ENCODE data around the gene CCR4. TPM values are rescaled to one million over a fixed set of nuclear protein-coding genes. Genes with fewer than 3 reads are reported as not detected.
"Not testable (repeated sequence)": the region's sequence is repeated elsewhere in the genome, so short reads cannot be mapped to it uniquely, and the experiment has no call there.

The CCR4 gene
- total and polyA plus RNA-seq, 4 donors: 0.42 to 0.54 TPM; not detected in 2

DNA sequence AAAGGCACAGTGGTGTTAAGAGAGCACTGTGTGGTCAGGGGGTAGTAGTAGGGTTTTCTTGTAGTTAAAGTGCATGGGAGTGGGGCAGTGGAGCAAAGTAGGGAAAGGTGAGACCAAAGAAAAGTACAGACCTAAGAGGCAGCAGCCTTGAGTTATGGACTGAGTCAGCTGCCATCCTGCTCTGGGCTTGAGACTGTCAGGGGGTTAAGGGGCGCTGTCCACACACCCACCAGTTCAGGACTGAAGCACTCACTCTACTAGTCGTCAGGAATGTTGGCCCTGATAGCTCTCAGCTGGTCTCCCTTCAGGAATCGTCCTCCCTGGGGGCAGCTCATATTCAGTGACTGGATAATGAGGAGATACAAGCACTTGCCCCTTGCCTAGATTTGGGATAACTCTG lies 7.9 kb downstream of the CCR4 start:
- intact Hi-C loops (cut with DNase I): no loop called here
- no peak for DNase-seq
- ATAC-seq (ENCODE audit: low FRiP score): no peak
- H3K27ac ChIP-seq (ENCODE audit: low read depth in 1 of 2, low read length in 2 of 2): no peak overlapping the region
- no peaks in the 10 kb centered on the region for H3K9me3 ChIP-seq (ENCODE audit: control insufficient read depth, low read length)
- H3K4me1 ChIP-seq (ENCODE audit: control insufficient read depth in 1 of 2, insufficient read depth in 2 of 2, low read length in 2 of 2): no peaks in the 10 kb centered on the region
- no peaks in the 10 kb centered on the region for H3K27me3 ChIP-seq (ENCODE audit: control insufficient read depth in 1 of 2, insufficient read depth in 2 of 2, low read length in 1 of 2)
- no peak overlapping the region for H3K4me3 ChIP-seq (ENCODE audit: low read length in 2 of 2)
- 34 to 43% methylated on average over 3 of the region's 3 CpGs for WGBS, 2 donors
- no peaks in the 10 kb centered on the region for H3K36me3 ChIP-seq (ENCODE audit: control insufficient read depth in 1 of 2, insufficient read depth in 2 of 2, low read length in 1 of 2)

DNA sequence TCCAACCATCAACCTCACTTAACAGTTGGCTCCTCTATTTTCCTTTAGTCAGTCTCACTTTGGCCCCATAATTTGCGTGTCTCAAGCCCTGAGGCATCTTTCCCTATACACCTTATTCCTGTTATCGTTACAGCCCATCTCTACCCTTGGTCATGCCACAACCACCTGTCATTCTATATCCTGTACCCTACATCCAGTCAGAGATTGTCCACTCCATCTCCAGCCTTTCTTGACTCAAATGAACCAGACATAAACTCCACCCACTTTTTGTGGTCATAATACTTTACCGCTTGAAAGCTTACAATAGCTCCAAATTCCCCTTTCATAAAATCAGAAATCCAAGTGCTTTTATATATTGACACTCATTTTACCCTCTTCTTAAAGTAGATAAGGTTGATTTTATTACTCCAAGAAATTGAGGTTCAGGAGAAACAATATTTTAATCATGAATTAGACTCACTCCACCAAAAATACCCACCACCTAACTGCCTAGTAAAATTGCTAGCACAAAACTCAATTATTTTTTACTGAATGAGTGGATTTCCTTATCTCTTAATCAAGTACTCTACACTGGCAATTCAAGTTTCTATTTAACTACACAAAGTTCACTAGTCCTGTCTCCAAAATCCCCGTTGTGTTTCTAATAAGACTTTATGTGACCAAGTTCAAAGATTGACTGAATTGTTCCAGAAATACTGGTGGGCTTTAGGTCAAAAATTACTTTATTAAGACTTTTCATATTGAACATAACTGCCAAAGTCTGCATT lies 9.1 kb downstream of the CCR4 start:
- Histone ChIP-seq H3K27me3 (ENCODE audit: control insufficient read depth in 1 of 2, insufficient read depth in 2 of 2, low read length in 1 of 2) (no peaks in the 10 kb centered on the region), H3K36me3 (ENCODE audit: control insufficient read depth in 1 of 2, insufficient read depth in 2 of 2, low read length in 1 of 2) (no peaks in the 10 kb centered on the region), H3K27ac (ENCODE audit: low read depth in 1 of 2, low read length in 2 of 2) (no peak overlapping the region), H3K4me1 (ENCODE audit: control insufficient read depth in 1 of 2, insufficient read depth in 2 of 2, low read length in 2 of 2) (no peaks in the 10 kb centered on the region), H3K9me3 (ENCODE audit: control insufficient read depth, low read length) (no peaks in the 10 kb centered on the region), H3K4me3 (ENCODE audit: low read length in 2 of 2) (no peak overlapping the region)
- no peak for DNase-seq
- ATAC-seq (ENCODE audit: low FRiP score): no peak
- intact Hi-C loops (cut with DNase I): no loop called here
- WGBS, 2 donors: 89% methylated on average over 4 of the region's 4 CpGs

DNA sequence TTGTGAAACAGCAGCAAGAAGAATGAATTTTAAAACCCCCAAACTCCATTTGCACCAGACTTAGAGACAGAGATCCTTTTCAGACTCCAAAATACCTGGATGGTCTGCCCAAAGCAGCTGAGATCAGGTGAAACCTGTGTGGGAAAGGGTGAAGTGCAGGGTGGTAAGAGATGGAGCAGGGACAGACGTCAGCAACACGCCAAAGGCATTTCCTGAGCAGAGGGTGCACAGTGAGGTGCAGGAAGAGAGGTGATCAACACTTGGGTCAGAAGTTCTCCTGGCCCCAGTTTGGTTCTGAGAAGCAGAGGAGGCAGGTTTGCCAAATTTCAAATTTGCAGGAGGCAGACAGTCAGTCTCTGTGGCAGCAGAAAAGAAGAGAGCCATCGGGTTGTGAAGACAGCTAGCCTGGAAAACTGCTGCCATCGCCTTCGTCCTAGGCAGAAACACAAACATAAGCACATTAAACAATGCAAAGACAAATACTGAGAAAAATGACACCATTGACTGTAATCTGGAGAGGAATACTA lies 9.8 kb downstream of the CCR4 start:
- intact Hi-C loops (cut with DNase I): no loop called here

DNA sequence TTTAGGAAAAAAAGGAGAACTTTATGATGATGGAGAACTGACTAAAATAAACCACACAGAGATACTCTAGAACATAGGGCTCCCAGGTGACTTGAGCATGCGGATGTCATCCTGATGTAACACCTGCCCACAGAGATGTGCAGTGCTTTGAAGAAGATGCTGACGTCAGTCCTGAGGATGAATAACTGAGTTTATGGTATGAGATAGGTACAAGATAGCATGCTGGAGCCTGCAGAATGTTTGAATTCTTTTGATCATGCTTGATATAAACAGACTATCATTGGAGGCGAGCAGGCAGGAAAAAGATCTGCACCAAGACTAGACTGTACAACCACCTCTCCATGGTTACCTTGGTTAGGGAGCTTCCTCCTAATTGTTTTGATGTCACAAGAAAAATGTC lies 12.4 kb downstream of the CCR4 start:
- 87 to 95% methylated on average over 3 of the region's 3 CpGs for WGBS, 2 donors
- no peak overlapping the region for H3K4me3 ChIP-seq (ENCODE audit: low read length in 2 of 2)
- ATAC-seq (ENCODE audit: low FRiP score) (no peak), DNase-seq (no peak)
- no peaks in the 10 kb centered on the region for H3K27me3 ChIP-seq (ENCODE audit: control insufficient read depth in 1 of 2, insufficient read depth in 2 of 2, low read length in 1 of 2)
- H3K27ac ChIP-seq (ENCODE audit: low read depth in 1 of 2, low read length in 2 of 2): no peak overlapping the region
- intact Hi-C loops (cut with DNase I): no loop called here
- H3K9me3 ChIP-seq (ENCODE audit: control insufficient read depth, low read length): no peaks in the 10 kb centered on the region
- no peaks in the 10 kb centered on the region for H3K4me1 ChIP-seq (ENCODE audit: control insufficient read depth in 1 of 2, insufficient read depth in 2 of 2, low read length in 2 of 2)
- H3K36me3 ChIP-seq (ENCODE audit: control insufficient read depth in 1 of 2, insufficient read depth in 2 of 2, low read length in 1 of 2): no peaks in the 10 kb centered on the region

More for the DNA sequence above, 9.8 kb downstream of the CCR4 start:
- H3K4me1 ChIP-seq (ENCODE audit: control insufficient read depth in 1 of 2, insufficient read depth in 2 of 2, low read length in 2 of 2): no peaks in the 10 kb centered on the region
- ATAC-seq (ENCODE audit: low FRiP score): no peak
- no peaks in the 10 kb centered on the region for H3K36me3 ChIP-seq (ENCODE audit: control insufficient read depth in 1 of 2, insufficient read depth in 2 of 2, low read length in 1 of 2)
- no peak for DNase-seq
- H3K27ac ChIP-seq (ENCODE audit: low read depth in 1 of 2, low read length in 2 of 2): no peak overlapping the region
- no peaks in the 10 kb centered on the region for H3K9me3 ChIP-seq (ENCODE audit: control insufficient read depth, low read length)
- no peak overlapping the region for H3K4me3 ChIP-seq (ENCODE audit: low read length in 2 of 2)
- WGBS, 2 donors: 59 to 75% methylated on average over 5 of the region's 5 CpGs
- no peaks in the 10 kb centered on the region for H3K27me3 ChIP-seq (ENCODE audit: control insufficient read depth in 1 of 2, insufficient read depth in 2 of 2, low read length in 1 of 2)

DNA sequence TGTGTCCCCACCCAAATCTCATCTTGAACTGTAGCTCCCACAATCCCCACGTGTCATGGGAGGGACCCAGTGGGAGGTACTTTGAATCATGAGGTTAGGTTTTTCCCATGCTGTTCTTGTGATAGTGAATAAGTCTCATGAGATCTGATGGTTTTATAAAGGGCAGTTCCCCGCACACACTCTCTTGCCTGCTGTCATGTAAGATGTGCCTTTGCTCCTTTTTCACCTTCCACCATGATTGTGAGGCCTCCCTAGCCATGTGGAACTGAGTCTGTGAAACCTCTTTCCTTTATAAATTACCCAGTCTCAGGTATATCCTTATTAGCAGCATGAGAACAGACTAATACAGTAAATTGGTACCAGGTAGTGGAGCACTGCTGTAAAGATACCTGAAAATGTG lies 13.3 kb downstream of the CCR4 start:
- DNase-seq: not testable (repeated sequence)
- WGBS, 2 donors: 77 to 79% methylated on average over 2 of the region's 2 CpGs

DNA sequence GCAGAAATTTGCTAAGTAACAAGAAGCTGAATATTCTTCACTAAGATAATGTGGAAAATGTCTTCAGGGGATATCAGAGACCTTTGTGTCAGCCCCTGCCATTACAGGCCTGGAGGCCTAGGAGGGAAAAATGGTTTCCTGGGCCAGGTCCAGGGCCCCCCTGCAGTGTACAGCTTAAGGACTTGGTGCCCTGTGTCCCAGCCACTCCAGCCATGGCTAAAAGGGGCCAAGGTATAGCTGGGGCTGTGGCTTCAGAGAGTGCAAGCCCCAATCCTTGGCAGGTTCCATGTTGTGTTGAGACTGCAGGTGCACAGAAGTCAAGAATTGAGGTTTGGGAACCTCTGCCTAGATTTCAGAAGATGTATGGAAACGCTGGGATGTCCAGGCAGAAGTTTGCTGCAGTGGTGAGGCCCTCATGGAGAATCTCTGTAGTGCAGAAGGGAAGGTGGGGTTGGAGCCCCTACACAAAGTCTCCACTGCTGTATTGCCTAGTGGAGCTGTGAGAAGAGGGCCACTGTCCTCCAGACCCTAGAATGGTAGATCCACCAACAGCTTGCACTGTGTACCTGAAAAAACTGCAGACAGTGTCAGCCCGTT lies 14.3 kb downstream of the CCR4 start:
- H3K4me1 ChIP-seq (ENCODE audit: control insufficient read depth in 1 of 2, insufficient read depth in 2 of 2, low read length in 2 of 2); H3K27ac ChIP-seq (ENCODE audit: low read depth in 1 of 2, low read length in 2 of 2); H3K36me3 ChIP-seq (ENCODE audit: control insufficient read depth in 1 of 2, insufficient read depth in 2 of 2, low read length in 1 of 2); H3K27me3 ChIP-seq (ENCODE audit: control insufficient read depth in 1 of 2, insufficient read depth in 2 of 2, low read length in 1 of 2); ATAC-seq (ENCODE audit: low FRiP score); DNase-seq; H3K9me3 ChIP-seq (ENCODE audit: control insufficient read depth, low read length); H3K4me3 ChIP-seq (ENCODE audit: low read length in 2 of 2); intact Hi-C loops (cut with DNase I): not testable (repeated sequence)
- 83 to 91% methylated on average over 2 of the region's 2 CpGs for WGBS, 2 donors

More for the DNA sequence above, 13.3 kb downstream of the CCR4 start:
- H3K9me3 ChIP-seq (ENCODE audit: control insufficient read depth, low read length); H3K4me3 ChIP-seq (ENCODE audit: low read length in 2 of 2); intact Hi-C loops (cut with DNase I); H3K27ac ChIP-seq (ENCODE audit: low read depth in 1 of 2, low read length in 2 of 2); H3K27me3 ChIP-seq (ENCODE audit: control insufficient read depth in 1 of 2, insufficient read depth in 2 of 2, low read length in 1 of 2); ATAC-seq (ENCODE audit: low FRiP score); H3K4me1 ChIP-seq (ENCODE audit: control insufficient read depth in 1 of 2, insufficient read depth in 2 of 2, low read length in 2 of 2); H3K36me3 ChIP-seq (ENCODE audit: control insufficient read depth in 1 of 2, insufficient read depth in 2 of 2, low read length in 1 of 2): not testable (repeated sequence)

DNA sequence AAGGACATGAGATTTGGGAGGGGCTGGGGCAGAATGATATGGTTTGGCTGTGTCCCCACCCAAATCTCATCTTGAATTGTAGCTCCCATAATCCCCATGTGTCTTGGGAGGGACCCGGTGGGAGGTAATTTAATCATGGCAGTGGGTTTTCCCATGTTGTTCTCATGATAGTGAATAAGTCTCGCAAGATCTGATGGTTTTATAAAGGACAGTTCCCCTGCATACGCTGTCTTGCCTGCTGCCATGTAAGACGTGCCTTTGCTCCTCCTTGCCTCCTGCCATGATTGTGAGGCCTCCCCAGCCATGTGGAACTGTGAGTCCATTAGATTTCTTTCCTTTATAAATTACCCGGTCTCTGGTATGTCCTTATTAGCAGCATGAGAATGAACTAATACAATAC lies 15.2 kb downstream of the CCR4 start:
- DNase-seq; H3K4me3 ChIP-seq (ENCODE audit: low read length in 2 of 2); H3K27me3 ChIP-seq (ENCODE audit: control insufficient read depth in 1 of 2, insufficient read depth in 2 of 2, low read length in 1 of 2); H3K9me3 ChIP-seq (ENCODE audit: control insufficient read depth, low read length); H3K36me3 ChIP-seq (ENCODE audit: control insufficient read depth in 1 of 2, insufficient read depth in 2 of 2, low read length in 1 of 2); H3K4me1 ChIP-seq (ENCODE audit: control insufficient read depth in 1 of 2, insufficient read depth in 2 of 2, low read length in 2 of 2); ATAC-seq (ENCODE audit: low FRiP score); intact Hi-C loops (cut with DNase I); H3K27ac ChIP-seq (ENCODE audit: low read depth in 1 of 2, low read length in 2 of 2): not testable (repeated sequence)
- WGBS, 2 donors: 80 to 95% methylated on average over 5 of the region's 5 CpGs

DNA sequence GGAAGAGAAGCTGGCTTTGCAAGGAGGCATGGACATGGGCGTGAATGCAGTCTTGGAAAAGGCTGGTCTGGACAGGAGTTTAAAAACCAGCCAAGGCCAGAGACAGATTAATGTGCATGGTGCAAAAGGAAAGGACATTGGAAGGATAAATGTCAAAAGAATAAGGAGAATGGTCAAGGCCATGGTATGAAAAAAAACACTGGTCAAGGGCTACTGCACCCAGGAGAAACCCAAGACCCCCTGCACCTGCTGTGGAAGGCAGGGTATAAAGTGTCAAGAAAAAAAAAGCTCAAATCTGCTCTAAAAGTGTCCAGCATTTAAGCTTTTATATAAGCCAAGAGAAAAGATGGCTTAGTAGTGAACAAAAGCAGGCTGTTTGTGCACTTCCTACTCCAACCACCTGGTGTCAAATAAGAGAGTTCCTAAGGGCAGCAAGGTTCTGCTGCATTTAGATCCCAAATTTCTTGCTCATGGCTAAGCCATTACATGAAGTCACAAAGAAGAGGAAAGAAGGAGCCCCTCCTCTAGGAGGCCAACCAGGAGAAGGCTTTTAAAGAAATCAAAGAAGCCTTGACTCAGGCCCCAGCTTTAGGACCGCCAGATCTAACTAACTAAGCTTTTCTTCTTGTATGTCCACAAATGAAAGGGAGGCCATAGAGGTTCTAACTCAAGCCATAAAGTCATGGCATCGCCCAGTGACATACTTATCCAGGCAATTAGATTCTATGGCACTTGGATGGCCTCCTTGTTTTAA lies 16.9 kb downstream of the CCR4 start:
- ATAC-seq (ENCODE audit: low FRiP score) (no peak), DNase-seq (no peak)
- no peak overlapping the region for H3K4me3 ChIP-seq (ENCODE audit: low read length in 2 of 2)
- no peaks in the 10 kb centered on the region for H3K36me3 ChIP-seq (ENCODE audit: control insufficient read depth in 1 of 2, insufficient read depth in 2 of 2, low read length in 1 of 2)
- H3K4me1 ChIP-seq (ENCODE audit: control insufficient read depth in 1 of 2, insufficient read depth in 2 of 2, low read length in 2 of 2): no peaks in the 10 kb centered on the region
- WGBS, 2 donors: 97% methylated on average over 3 of the region's 3 CpGs
- no peak overlapping the region for H3K27ac ChIP-seq (ENCODE audit: low read depth in 1 of 2, low read length in 2 of 2)
- intact Hi-C loops (cut with DNase I): no loop called here
- no peaks in the 10 kb centered on the region for H3K9me3 ChIP-seq (ENCODE audit: control insufficient read depth, low read length)
- no peaks in the 10 kb centered on the region for H3K27me3 ChIP-seq (ENCODE audit: control insufficient read depth in 1 of 2, insufficient read depth in 2 of 2, low read length in 1 of 2)

Measured in aorta (tissue), 5 donors.